Activated T-cell treated with anti-CD3 and anti-CD28 coated beads, Interleukin-2, amount 50 U/mL, for 4 hours (primary cell): ENCODE data around the gene HOXC10. TPM values are rescaled to one million over a fixed set of nuclear protein-coding genes. Genes with fewer than 3 reads are reported as not detected.

Experiments
- ATAC-seq, 2 donors: fragments of 200-7000 bp; cut with Tn5 transposase; one replicate each; pipeline ENCODE4 v1.10.0; 2021
- DNase-seq: peaks from one replicate; pipeline ENCODE4 v3.0.0-alpha.2; 2020
- H3K27me3 Mint-ChIP-seq: one replicate; pipeline ENCODE4 v1.8.0; 2021; ENCODE audit warnings: low read depth, mixed read lengths
- H3K36me3 Mint-ChIP-seq: one replicate; pipeline ENCODE4 v1.8.0; 2022; ENCODE audit warnings: mixed read lengths; ENCODE audit not compliant: insufficient read depth
- H3K4me1 Mint-ChIP-seq: one replicate; pipeline ENCODE4 v1.8.0; 2021; ENCODE audit warnings: low read depth, mixed read lengths
- H3K4me3 Mint-ChIP-seq: one replicate; pipeline ENCODE4 v1.8.0; 2021; ENCODE audit warnings: mild to moderate bottlenecking, moderate library complexity, mixed read lengths
- H3K9me3 Mint-ChIP-seq: one replicate; pipeline ENCODE4 v1.8.0; 2021; ENCODE audit warnings: mixed read lengths
- total RNA-seq, 3 donors: library from RNA; stranded (reverse); gene quantifications; one replicate each; pipeline ENCODE4 v1.2.1, GENCODE V29; 2021

The HOXC10 gene
- total RNA-seq, 3 donors from 2014 or later: not detected

DNA sequence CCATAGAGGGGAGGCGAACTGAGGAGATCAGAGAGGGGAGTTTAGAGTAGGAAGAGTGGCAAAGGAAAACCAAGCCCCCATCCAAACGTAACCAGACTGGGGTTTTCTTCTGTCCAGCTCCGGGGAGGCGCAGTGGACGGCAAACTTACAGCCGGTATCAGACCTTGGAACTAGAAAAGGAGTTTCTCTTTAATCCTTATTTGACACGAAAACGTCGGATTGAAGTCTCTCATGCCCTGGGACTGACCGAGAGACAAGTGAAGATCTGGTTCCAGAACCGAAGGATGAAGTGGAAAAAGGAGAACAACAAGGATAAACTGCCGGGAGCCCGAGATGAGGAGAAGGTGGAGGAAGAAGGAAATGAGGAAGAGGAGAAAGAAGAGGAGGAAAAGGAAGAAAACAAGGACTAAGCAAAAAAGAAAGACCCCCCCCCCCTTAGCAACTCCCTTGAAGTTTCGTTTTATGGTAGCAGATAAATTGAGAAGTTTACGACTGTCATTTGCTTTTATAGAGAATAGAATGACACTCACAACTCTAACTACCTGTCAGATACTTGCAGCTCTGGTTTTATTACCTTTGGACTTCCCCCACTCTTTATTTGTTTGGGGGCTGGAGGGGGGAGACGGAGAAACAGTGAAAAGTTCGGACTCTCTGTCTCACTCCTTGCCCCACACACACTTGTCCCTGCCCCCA is 26.2 kb downstream of the HOXC10 start:
- ATAC-seq: no peak
- Mint-ChIP-seq H3K27me3 (peaks cover 93% of the 10 kb centered on the region), H3K4me1 (peaks cover 23% of the 10 kb centered on the region), H3K36me3 (no peaks in the 10 kb centered on the region), H3K9me3 (no peaks in the 10 kb centered on the region), H3K4me3 (peak overlapping the region; percentile 1)
- DNase-seq: no peak

DNA sequence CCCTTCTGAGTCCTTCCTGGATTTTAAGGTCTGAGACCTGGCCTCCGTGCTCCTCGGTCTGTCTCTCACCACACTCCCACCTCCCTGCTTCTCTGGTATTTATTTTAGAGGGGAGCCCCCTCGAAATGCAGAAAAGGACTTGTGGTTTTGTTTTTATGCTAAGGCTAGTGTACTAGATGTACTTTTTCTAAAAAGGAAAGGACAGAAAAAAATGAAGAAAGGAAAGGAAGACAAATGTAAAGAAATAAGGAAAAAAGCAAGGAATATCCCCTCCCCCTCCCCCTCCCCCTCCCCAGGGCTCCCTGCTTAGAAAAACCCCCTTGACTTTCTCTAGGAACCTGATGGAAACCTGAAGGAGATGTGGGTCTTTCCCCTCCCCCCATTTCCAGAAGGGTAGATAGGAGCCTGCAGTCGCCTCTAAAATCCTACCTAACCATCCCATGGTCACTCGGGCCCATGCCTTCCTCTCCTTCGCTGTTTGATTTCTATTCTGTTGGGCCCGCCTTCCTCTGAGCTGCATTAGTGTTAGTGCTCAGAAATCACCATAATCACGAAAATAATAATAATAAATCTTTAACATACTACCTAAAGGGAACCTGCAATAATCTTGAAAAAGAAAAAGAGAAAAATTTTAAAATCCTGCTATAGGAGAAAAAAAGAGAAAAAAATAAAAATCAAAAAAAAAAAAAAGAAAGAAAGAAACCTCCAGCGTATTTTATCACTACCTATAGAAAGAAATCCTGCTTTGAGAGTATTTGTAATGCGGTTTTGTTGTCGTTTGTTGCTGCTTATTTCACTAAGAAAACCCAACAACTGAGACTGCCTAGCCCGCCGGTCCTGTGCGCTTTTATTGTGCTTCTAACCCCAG is 27.0 kb downstream of the HOXC10 start:
- no peak for DNase-seq
- Mint-ChIP-seq H3K4me3 (no peak overlapping the region), H3K4me1 (peaks cover 19% of the 10 kb centered on the region), H3K9me3 (no peaks in the 10 kb centered on the region), H3K36me3 (no peaks in the 10 kb centered on the region), H3K27me3 (peaks cover 87% of the 10 kb centered on the region)
- ATAC-seq: no peak

DNA sequence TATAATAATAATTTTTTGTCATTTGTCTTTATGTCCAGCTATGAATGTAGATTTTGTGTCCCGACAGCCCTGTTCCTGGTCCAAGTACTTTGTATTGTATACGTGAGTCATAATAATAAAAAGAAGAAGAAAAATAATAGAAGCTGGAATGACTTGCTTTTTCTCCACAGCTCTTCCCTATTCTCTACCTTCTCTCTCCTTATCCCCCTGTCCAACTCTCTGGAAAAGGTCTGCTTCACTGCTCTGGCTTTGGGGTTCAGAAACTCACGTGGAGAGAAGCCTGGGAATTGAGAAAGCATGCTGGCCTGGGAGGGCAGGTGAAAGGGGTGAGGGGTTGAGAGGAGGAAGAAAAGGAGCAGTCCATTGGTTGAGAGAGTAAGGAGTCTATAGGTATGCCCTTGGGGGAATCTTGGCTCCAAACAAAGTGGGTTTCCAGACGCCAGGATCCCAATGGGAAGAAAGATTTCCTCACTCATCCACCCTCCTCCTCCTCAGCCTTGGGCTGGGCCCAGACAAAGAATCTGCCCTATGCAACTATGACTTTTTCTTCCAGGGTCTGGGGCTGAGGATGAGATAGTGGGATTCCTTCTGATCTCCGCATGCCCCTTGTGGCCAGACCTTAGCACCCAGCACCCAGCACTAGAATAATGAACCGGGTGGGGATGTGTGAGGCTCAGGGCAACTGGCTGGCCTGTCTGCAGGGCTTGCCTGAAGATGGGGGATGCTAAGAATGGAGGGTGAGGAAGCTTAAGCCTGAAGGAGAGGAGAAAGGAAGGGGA is 27.9 kb downstream of the HOXC10 start:
- Mint-ChIP-seq H3K9me3 (no peaks in the 10 kb centered on the region), H3K4me1 (peaks cover 25% of the 10 kb centered on the region), H3K27me3 (peaks cover 86% of the 10 kb centered on the region), H3K36me3 (no peaks in the 10 kb centered on the region), H3K4me3 (no peak overlapping the region)
- ATAC-seq: no peak
- DNase-seq: no peak

DNA sequence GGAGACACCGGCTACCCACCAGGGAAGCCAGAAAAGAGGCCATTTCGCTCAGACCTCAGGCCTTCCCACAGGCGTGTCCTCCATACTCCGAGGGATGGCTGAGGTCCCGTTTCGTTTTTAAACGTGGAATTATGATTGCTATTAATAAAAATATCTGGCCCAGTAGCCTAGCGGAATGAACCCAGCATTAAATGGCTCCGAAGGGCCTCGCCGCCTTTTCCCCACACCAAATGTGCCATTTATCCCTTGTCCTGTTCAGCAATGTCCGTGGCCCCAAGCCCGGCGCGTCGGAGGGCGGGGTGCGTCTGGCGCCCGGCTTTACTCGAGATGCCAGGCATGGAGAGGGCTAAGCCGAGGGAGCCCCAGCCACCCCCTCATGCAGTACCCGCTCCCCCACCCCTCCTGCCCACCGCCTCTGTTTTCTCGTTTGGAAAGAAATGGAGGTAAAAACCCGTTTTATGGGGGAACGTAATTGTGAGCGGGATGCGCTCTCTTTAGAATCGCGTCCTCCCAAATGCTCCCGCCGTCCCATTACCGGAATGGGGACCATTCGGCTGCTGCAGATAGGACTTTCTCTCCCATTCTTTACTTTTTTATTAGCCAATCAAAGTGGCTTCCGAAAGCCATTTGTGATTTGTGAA is 29.6 kb downstream of the HOXC10 start:
- no peaks in the 10 kb centered on the region for H3K36me3 Mint-ChIP-seq
- H3K4me1 Mint-ChIP-seq: peaks cover 22% of the 10 kb centered on the region
- no peak overlapping the region for H3K4me3 Mint-ChIP-seq
- no peak for ATAC-seq
- no peaks in the 10 kb centered on the region for H3K9me3 Mint-ChIP-seq
- H3K27me3 Mint-ChIP-seq: peaks cover 80% of the 10 kb centered on the region
- no peak for DNase-seq

DNA sequence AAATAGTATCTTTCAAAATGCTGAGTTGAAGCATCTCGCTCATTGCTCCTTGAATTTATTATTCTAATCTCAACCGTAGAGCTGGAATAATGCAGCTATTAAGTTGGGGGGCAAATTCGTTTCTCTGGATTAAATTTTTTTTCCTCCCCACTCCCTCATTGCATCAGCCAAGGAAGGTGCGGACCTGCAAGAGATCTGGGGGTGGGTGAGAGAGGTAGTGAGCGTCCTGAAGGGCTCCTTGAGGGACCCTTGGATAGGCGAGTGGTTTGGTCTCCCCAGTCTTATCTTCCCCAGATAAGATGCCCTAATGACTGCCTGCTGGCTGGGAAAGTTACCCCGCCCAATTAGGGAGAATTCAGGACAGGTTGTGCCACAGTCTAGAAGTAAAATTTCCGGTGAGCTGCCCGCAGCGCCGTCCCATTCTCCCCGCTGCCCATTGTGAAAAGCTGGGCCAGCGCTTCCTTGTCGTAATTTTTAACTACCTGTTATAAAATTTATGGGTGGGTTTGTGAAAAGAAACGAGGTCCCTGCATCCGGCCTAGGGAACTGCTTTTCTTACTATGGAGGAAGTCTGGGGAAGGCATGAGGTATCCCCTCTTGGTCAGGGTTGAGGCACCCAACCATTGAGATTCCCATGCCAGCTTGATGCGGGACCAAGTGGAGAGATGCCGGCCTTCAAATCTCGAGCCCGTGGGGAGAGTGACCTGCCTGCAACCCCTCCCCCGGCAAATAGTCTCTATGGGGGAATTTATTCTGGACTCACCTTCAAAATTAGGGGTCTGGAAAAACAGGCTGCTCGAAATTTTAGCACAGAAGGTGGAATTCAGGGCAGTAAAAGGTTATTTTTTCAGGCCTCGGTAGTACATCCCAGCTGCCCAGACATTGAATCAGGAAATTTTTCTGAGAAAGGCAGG is 30.3 kb downstream of the HOXC10 start:
- Mint-ChIP-seq H3K4me3 (no peak overlapping the region), H3K9me3 (no peaks in the 10 kb centered on the region), H3K4me1 (peaks cover 19% of the 10 kb centered on the region), H3K27me3 (peaks cover 79% of the 10 kb centered on the region), H3K36me3 (no peaks in the 10 kb centered on the region)
- ATAC-seq (no peak), DNase-seq (no peak)

DNA sequence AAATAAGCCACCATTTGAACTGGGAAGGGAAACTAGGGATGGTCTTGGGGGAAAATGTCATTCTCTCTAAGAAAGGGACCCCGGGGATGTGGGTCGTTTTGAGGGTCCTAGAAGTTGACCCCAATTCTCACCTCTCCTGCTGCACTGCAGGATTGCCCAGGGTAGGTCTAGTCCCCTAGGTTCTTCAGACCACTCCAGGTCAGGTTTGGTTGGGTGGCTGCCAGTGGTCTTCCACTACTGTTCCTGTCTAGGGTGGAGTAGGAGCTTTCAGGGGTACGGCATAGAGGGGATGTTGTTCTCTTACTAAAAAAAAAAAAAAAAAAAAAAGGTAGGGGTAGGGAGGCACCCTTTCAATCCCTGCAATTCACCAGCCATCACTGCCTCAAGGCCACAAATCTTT is 31.1 kb downstream of the HOXC10 start:
- H3K36me3 Mint-ChIP-seq: no peaks in the 10 kb centered on the region
- no peak for ATAC-seq
- no peak overlapping the region for H3K4me3 Mint-ChIP-seq
- H3K4me1 Mint-ChIP-seq: peaks cover 16% of the 10 kb centered on the region
- H3K9me3 Mint-ChIP-seq: no peaks in the 10 kb centered on the region
- H3K27me3 Mint-ChIP-seq: peaks cover 78% of the 10 kb centered on the region
- DNase-seq: no peak

DNA sequence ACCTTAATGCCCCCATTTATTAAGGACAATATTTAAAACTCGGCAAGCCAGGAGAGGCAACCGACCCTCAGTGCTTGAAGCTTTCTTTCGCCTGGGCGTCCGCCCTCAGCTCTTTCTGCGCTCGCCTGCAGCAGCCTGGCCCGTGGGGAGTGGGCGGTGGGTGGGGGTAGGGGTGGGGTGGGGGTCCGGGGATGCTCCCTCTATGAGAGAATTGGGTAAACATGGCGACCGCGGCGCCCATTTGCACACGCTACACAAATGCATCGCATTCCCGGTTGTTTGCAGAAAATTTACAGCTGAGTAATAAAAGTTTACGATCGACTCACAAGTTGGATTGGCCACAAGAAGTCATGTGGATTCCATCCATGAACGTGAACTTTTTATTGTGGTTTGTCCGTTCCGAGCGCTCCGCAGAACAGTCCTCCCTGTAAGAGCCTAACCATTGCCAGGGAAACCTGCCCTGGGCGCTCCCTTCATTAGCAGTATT is 31.6 kb downstream of the HOXC10 start:
- no peaks in the 10 kb centered on the region for H3K9me3 Mint-ChIP-seq
- H3K4me1 Mint-ChIP-seq: peaks cover 12% of the 10 kb centered on the region
- H3K27me3 Mint-ChIP-seq: peaks cover 78% of the 10 kb centered on the region
- H3K4me3 Mint-ChIP-seq: no peak overlapping the region
- no peak for ATAC-seq
- DNase-seq: no peak
- no peaks in the 10 kb centered on the region for H3K36me3 Mint-ChIP-seq

DNA sequence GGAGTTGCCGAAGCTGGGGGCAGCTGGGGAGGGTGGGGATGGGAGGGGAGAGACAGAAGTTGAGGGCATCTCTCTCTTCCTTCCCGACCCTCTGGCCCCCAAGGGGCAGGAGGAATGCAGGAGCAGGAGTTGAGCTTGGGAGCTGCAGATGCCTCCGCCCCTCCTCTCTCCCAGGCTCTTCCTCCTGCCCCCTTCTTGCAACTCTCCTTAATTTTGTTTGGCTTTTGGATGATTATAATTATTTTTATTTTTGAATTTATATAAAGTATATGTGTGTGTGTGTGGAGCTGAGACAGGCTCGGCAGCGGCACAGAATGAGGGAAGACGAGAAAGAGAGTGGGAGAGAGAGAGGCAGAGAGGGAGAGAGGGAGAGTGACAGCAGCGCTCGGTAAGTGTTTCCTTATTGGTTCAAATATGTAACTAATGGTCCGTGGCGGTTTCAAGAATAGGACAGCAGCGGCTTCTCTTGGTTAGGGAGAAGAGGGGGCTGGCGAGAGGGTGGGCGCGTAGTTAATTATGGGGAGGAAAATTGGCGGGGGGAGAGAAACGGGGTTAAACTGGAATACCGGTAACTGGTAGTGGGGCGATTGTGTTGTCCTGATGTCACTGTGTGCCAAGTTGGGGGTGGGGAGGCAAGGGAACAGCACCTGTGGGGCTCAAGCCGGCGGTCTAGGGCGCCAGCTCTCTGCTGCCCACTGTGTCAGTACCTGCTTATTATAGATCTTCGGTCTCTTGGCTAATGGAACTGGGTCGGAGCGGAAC is 32.3 kb downstream of the HOXC10 start:
- DNase-seq (no peak), ATAC-seq (peak; percentile 33 to 46)
- no peaks in the 10 kb centered on the region for H3K9me3 Mint-ChIP-seq
- H3K4me3 Mint-ChIP-seq: peak overlapping the region; percentile 75
- no peaks in the 10 kb centered on the region for H3K36me3 Mint-ChIP-seq
- H3K4me1 Mint-ChIP-seq: peaks cover 11% of the 10 kb centered on the region
- peaks cover 79% of the 10 kb centered on the region for H3K27me3 Mint-ChIP-seq

DNA sequence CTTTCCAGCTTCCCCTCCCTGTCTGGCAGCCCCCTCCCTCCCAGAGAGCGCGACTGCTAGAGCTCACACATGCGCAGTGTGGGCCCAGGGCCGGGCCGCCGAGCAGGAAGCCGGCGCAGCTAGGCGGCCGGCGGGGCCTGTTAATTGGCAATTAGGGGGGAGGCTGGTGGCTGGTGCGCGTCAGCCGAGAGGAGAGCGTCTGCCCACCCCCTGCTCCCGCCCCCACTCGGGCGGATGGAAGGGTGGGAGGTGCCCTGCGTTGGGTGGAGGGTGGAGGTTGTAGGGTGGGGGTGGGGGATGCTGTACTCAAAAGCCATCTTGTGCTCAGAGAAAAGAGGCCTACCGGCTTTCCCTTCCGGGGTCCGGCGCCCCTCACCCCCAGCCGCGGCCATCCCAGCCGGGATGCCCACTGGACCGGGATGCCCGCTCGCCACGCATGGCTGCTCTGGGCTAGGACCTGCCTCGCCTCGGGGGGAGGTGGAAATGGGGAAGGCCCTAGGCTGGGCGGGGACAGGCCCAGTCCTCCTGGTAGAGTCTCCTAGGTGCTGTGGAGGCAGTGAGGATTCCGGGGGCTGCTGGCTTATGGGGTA is 33.0 kb downstream of the HOXC10 start:
- peaks cover 76% of the 10 kb centered on the region for H3K27me3 Mint-ChIP-seq
- peaks cover 11% of the 10 kb centered on the region for H3K4me1 Mint-ChIP-seq
- DNase-seq (peak; percentile 57), ATAC-seq (peak; percentile 87 to 90)
- H3K4me3 Mint-ChIP-seq: peak overlapping the region; percentile 75
- no peaks in the 10 kb centered on the region for H3K36me3 Mint-ChIP-seq
- H3K9me3 Mint-ChIP-seq: no peaks in the 10 kb centered on the region

DNA sequence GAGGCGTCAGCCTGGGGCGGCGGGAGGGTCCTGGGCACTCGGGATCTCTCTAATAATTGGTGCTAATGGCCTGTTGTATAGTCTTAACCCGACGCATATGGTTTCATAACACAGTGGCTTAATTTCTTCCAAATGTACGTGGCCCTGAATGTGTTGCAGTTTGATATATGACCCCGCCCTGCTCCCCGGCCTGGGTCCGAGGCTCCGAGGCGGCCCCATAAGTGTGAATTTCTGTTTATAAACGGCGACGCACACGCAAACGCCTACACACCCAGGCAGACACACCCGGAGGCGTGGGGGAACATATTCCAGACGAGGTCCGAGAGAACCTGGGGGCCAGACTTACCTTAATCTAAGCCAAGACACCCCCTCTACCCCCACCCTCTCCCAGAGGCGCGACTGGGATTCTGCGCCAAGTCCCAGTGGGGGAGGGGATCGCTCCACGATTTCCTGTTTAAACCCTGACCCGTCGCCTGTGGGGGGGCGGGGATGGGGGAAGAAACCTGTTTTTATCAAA is 33.6 kb downstream of the HOXC10 start:
- ATAC-seq (no peak), DNase-seq (no peak)
- no peak overlapping the region for H3K4me3 Mint-ChIP-seq
- peaks cover 75% of the 10 kb centered on the region for H3K27me3 Mint-ChIP-seq
- no peaks in the 10 kb centered on the region for H3K9me3 Mint-ChIP-seq
- peaks cover 11% of the 10 kb centered on the region for H3K4me1 Mint-ChIP-seq
- no peaks in the 10 kb centered on the region for H3K36me3 Mint-ChIP-seq

DNA sequence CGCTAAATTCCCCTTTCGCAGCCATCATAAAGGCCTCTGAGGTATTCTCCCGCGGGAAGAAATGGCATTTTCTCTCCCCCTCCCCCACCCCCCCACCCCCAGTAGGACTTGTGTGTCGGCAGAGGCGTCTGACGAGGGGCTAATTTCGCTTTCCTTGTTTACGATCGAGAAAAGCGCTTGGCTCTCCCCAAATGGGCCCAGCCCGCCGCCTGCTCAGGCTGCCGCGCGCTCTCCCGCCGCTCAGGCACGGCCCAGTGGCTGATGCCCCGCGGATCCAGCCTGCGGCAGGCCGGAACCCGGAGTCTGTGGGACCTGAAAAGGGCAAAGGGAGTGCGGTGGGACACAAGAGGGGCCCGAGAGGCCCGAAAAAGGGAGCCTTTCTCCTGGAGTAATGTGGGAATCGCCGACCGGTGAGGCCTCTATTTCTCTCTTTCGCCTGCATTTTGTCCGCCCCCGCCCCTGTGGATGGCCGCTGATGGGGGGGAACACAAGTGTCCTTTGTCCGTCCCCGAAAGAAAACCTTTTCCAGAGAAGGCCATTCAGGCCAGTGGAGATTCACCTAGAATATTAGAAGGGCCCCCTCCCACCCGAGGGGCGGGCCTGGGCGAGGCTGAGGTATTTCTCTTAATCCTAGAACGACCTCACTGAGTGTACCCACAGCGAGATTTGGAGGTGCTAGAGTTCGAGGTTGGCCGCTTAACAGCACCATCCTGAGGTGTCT is 34.3 kb downstream of the HOXC10 start:
- ATAC-seq: no peak
- Mint-ChIP-seq H3K27me3 (peaks cover 74% of the 10 kb centered on the region), H3K4me1 (peaks cover 11% of the 10 kb centered on the region), H3K36me3 (no peaks in the 10 kb centered on the region), H3K9me3 (no peaks in the 10 kb centered on the region), H3K4me3 (no peak overlapping the region)
- DNase-seq: no peak
